HepG2 (cell line): ENCODE results near the gene AGRN. TPM values are rescaled to one million over a fixed set of nuclear protein-coding genes. Genes with fewer than 3 reads are reported as not detected.
"Not testable (repeated sequence)": the region's sequence is repeated elsewhere in the genome, so short reads cannot be mapped to it uniquely, and the experiment has no call there.

Experiments used
- ATAC-seq: fragments of 200-7000 bp; cut with Tn5 transposase; 3 replicates; pipeline ENCODE4 v1.9.1; 2020; ENCODE audit warnings: mild to moderate bottlenecking, moderate library complexity
- BruUV-seq: library from RNA; stranded (reverse); fragments of 400-500 nt; replicated peaks from 2 replicates; lab custom pipeline; 2021; lab: Mats Ljungman, UMichigan
- CTCF ChIA-PET: fragments of 300-600 bp; formaldehyde crosslinking; extraction: SDS; loops from one replicate; lab custom pipeline; 2021; ENCODE audit warnings: low total read pairs, inconsistent platforms, low intra/inter-chr PET ratio; lab: Yijun Ruan, JAX
- POLR2A ChIA-PET: fragments of 350-600 bp; sonication (Branson Sonifier 250); formaldehyde crosslinking; loops from one replicate; lab custom pipeline; 2020; ENCODE audit warnings: antibody characterized with exemption, inconsistent platforms; lab: Yijun Ruan, JAX
- DNase-seq: peaks from one replicate; pipeline ENCODE4 v3.0.0-alpha.2; 2015; ENCODE audit warnings: low spot score
- FAIRE-seq: peaks from 3 replicates; lab custom pipeline; 2011; peaks lifted over from hg19 to GRCh38; lab: Jason Lieb, UNC
- H2AFZ ChIP-seq: one replicate; pipeline ENCODE4 v1.6.1; 2011; ENCODE audit warnings: low read length, inconsistent platforms
- H3K27ac ChIP-seq: fragments of 300-600 bp; 3 replicates; pipeline ENCODE4 v1.8.0; 2011; ENCODE audit warnings: mixed run types, mild to moderate bottlenecking, mixed read lengths, low read length, inconsistent platforms; ENCODE audit not compliant: insufficient read depth; ENCODE audit errors: extremely low read length
- H3K27me3 ChIP-seq, 2 experiments: fragments of 200-600 bp in 1 of 2; 2 replicates in 1 of 2; 3 replicates in 1 of 2; pipeline versions ENCODE4 v1.6.0 to v1.8.0; 2011; ENCODE audit warnings: low read length in 2 of 2, mild to moderate bottlenecking in 2 of 2, moderate library complexity in 2 of 2, inconsistent platforms in 1 of 2; ENCODE audit not compliant: insufficient read depth in 2 of 2, control insufficient read depth in 1 of 2
- H3K36me3 ChIP-seq, 2 experiments: fragments of 200-600 bp in 1 of 2; replicated peaks in 1 of 2; 2 replicates in 1 of 2; 3 replicates in 1 of 2; pipeline versions ENCODE4 v1.5.1 to v1.8.0; 2011; ENCODE audit warnings: low read length in 2 of 2, inconsistent platforms in 1 of 2; ENCODE audit not compliant: insufficient read depth in 2 of 2, control insufficient read depth in 1 of 2
- H3K4me1 ChIP-seq: 2 replicates; pipeline ENCODE4 v1.5.1; 2012; ENCODE audit warnings: low read length, inconsistent platforms; ENCODE audit not compliant: insufficient read depth
- H3K4me2 ChIP-seq: 2 replicates; pipeline ENCODE4 v1.6.0; 2011; ENCODE audit warnings: low read depth, low read length, inconsistent platforms
- H3K4me3 ChIP-seq, 3 experiments: fragments of 200-600 bp in 1 of 3; sonication (generic), shearing (Covaris generic) in 1 of 3; replicated peaks in 1 of 3; 2 replicates each; pipeline ENCODE4 v1.5.1; 2011 to 2016; ENCODE audit warnings: low read length in 3 of 3, inconsistent platforms in 2 of 3, low read depth in 2 of 3, mild to moderate bottlenecking in 2 of 3, control low read depth in 1 of 3, mixed read lengths in 1 of 3; ENCODE audit not compliant: insufficient read depth in 1 of 3
- H3K79me2 ChIP-seq: one replicate; pipeline ENCODE4 v1.6.1; 2011; ENCODE audit warnings: low read length, inconsistent platforms; ENCODE audit not compliant: insufficient read depth
- H3K9ac ChIP-seq: 2 replicates; pipeline ENCODE4 v1.6.0; 2011; ENCODE audit warnings: mild to moderate bottlenecking, low read depth, low read length, inconsistent platforms; ENCODE audit not compliant: insufficient read depth
- H3K9me3 ChIP-seq: 2 replicates; pipeline ENCODE4 v1.5.1; 2012; ENCODE audit warnings: mild to moderate bottlenecking, low read length
- H4K20me1 ChIP-seq: 2 replicates; pipeline ENCODE4 v1.6.0; 2011; ENCODE audit warnings: inconsistent platforms, mild to moderate bottlenecking, low read length, moderate library complexity; ENCODE audit not compliant: insufficient read depth
- CHD4 ChIP-seq: fragments of 200-600 bp; sonication (generic); IDR thresholded peaks from 2 replicates; pipeline ENCODE4 v1.7.0; 2017; ENCODE audit warnings: mild to moderate bottlenecking, low read length, borderline replicate concordance
- ZNF121 ChIP-seq: sonication (generic); formaldehyde crosslinking; IDR thresholded peaks from 2 replicates; pipeline ENCODE4 v1.5.0; 2020; ENCODE audit warnings: mild to moderate bottlenecking, missing genetic modification reagents
- ZNF652 ChIP-seq: IDR thresholded peaks from 2 replicates; pipeline ENCODE4 v1.6.1; 2016; ENCODE audit warnings: low read depth, borderline replicate concordance
- WGBS: methylation state at CpG from one replicate; pipeline ENCODE4 v1.1.6; 2017; ENCODE audit warnings: low lambda C conversion rate; 5-methylcytosine and 5-hydroxymethylcytosine counted together
- in situ Hi-C: cut with HindIII; loops from 2 replicates; pipeline ENCODE4 v1.10.0; 2017; ENCODE audit warnings: low pct_unique_long_range_greater_than_20kb; ENCODE audit not compliant: extremely low pct_ligation_motif_present
- intact Hi-C: fragments of 100-400 bp; cut with micrococcal nuclease; formaldehyde crosslinking; loops from one replicate; pipeline ENCODE4 v1.10.0; 2022; ENCODE audit not compliant: unreplicated experiment
- polyA plus RNA-seq, 8 experiments: library from polyadenylated mRNA; depleted of rRNA in 3 of 8; stranded (reverse) in 7 of 8; unstranded in 1 of 8; fragments of >200 nt; fragmentation: Illumina TruSeq in 4 of 8; extraction: Trizol in 4 of 8; gene quantifications; 2 replicates each; pipeline versions ENCODE4 v1.2.1 to v1.2.3, GENCODE V29; 2011 to 2016; ENCODE audit warnings: low read depth in 4 of 8, missing spikeins in 1 of 8, mixed read lengths in 1 of 8; ENCODE audit not compliant: insufficient read depth in 1 of 8
- total RNA-seq, 5 experiments: library from RNA; depleted of rRNA; stranded (reverse); fragments of >200 nt; fragmentation: Illumina TruSeq; extraction: Trizol; gene quantifications; 2 replicates each; pipeline ENCODE4 v1.2.3, GENCODE V29; 2016; ENCODE audit warnings: low read depth in 1 of 5

AGRN gene
- total and polyA plus RNA-seq, 2 of the 13 experiments (the other 11 are each of a cell fraction or from before 2014, with no cell fraction given): 29.8 to 65.2 TPM

GRCh38 chr1:985126-985525 lies 34.8 kb upstream of the AGRN start:
- H3K79me2 ChIP-seq: no peaks in the 10 kb centered on the region
- WGBS: 47% methylated on average over 13 of the region's 13 CpGs
- POLR2A ChIA-PET: interaction anchor here (1.3 kb wide), 1 partner anchor 20 kb away, joined by 3 read pairs; no protein-coding TSS in a partner anchor
- no peak for TF ChIP-seq ZNF121
- TF ChIP-seq CHD4: no peak
- TF ChIP-seq ZNF652 (CRISPR knock-in tag): no peak
- no peak overlapping the region for H2AFZ ChIP-seq
- in situ Hi-C loops: no loop called here
- FAIRE-seq (no peak), ATAC-seq (no peak), DNase-seq (no peak)
- H3K27ac ChIP-seq: no peak overlapping the region
- no peak overlapping the region for H3K4me2 ChIP-seq
- BruUV-seq: no TSS peak
- H3K36me3 ChIP-seq: no peaks in the 10 kb centered on the region
- H4K20me1 ChIP-seq: no peaks in the 10 kb centered on the region
- H3K9me3 ChIP-seq: no peaks in the 10 kb centered on the region
- no peak overlapping the region for H3K9ac ChIP-seq
- CTCF ChIA-PET: interaction anchor here (1.6 kb wide), 1 partner anchor 16 kb away, joined by 5 read pairs; no protein-coding TSS in a partner anchor
- intact Hi-C loops: loop anchor here (5.0 kb wide), 1 partner anchor 827 kb away; no protein-coding TSS in a partner anchor
- peaks cover 21 to 55% of the 10 kb centered on the region in 2 experiments for H3K27me3 ChIP-seq
- no peak overlapping the region for H3K4me3 ChIP-seq
- peaks cover 39% of the 10 kb centered on the region for H3K4me1 ChIP-seq

GRCh38 chr1:988061-988460 lies 31.9 kb upstream of the AGRN start:
- POLR2A ChIA-PET: not testable (repeated sequence)
- 48% methylated on average over 5 of the region's 5 CpGs for WGBS

GRCh38 chr1:991275-991674 lies 28.6 kb upstream of the AGRN start:
- H3K4me3 ChIP-seq, FAIRE-seq, DNase-seq, in situ Hi-C loops, ATAC-seq, H3K36me3 ChIP-seq, H3K79me2 ChIP-seq, H3K4me2 ChIP-seq, BruUV-seq, H4K20me1 ChIP-seq, H3K27ac ChIP-seq, H3K9ac ChIP-seq, H3K9me3 ChIP-seq, POLR2A ChIA-PET, H2AFZ ChIP-seq, intact Hi-C loops, CTCF ChIA-PET: not testable (repeated sequence)
- Histone ChIP-seq H3K27me3 (peaks cover 0 to 13% of the 10 kb centered on the region in 2 experiments; a peak in 3 of 5 replicates), H3K4me1 (peaks cover 15% of the 10 kb centered on the region)
- WGBS: 81% methylated on average over 6 of the region's 6 CpGs

More at GRCh38 chr1:988061-988460, 31.9 kb upstream of the AGRN start:
- H3K9me3 ChIP-seq, H3K4me2 ChIP-seq, ATAC-seq, H3K9ac ChIP-seq, FAIRE-seq, H3K4me1 ChIP-seq, in situ Hi-C loops, DNase-seq, H3K4me3 ChIP-seq, H3K27ac ChIP-seq, H4K20me1 ChIP-seq, CTCF ChIA-PET, H2AFZ ChIP-seq, H3K79me2 ChIP-seq, H3K36me3 ChIP-seq, BruUV-seq: not testable (repeated sequence)
- peaks cover 5 to 26% of the 10 kb centered on the region in 2 experiments for H3K27me3 ChIP-seq
- intact Hi-C loops: loop anchor here (5.0 kb wide), 1 partner anchor 824 kb away; no protein-coding TSS in a partner anchor
